Uterus (tissue), 2 donors: Measurements from ENCODE around the gene STIP1.

Experiments
- POLR2A ChIP-seq, 2 donors: fragments of 450-650 bp; IDR thresholded peaks; one replicate each; pipeline ENCODE4 v1.6.1; 2016; ENCODE audit warnings: antibody characterized with exemption in 2 of 2, mild to moderate bottlenecking in 1 of 2, moderate library complexity in 1 of 2
- TF ChIP-seq, protein P1 (sequence below), 4 experiments: fragments of 200-600 bp in 2 of 4; fragments of 450-650 bp in 2 of 4; sonication (generic) in 2 of 4; IDR thresholded peaks; one replicate each; pipeline ENCODE4 v1.5.1; 2016 to 2019; ENCODE audit warnings: antibody characterized with exemption in 4 of 4, mild to moderate bottlenecking in 2 of 4, moderate library complexity in 1 of 4

DNA sequence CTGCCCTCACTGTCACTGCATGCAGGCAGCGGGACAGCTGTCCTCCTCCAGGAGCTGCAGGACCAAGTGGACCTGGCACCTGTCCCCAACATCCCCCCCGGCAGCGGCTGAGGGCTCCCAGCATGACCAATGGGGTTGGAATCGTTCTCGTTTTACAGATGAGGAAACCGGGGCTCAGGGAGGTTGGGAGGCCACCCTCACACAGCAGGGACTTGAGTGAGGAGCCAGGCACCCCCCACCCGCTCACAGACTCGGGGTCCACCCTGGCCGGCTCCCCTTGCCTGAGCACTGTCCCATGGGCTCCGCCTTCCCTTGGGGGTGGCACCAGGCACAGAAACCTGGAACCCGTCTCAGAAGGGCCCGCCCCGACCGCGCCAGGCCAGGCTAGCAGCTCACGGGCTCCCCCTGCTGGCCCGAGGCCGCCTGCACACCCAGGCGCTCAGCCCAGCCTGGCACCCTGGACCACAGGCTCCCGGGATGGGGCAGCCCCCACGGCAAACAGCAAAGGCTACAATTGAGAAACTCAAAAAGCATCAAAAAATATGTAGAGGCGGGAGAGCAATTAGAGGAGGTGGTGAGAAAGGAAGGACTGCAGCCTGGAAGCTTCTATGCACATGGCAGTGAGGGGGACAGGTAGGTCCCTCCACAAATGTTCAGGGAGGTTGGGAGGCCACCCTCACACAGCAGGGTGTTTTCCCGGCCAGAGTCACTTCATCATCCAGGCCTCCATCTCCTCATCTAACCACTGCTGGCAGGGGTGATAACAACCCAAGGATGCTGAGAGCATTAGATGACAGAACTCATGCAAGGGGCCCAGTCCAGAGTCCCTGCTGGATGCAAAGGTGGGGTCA is 32.9 kb upstream of the STIP1 start:
- TF ChIP-seq, protein P1, sequence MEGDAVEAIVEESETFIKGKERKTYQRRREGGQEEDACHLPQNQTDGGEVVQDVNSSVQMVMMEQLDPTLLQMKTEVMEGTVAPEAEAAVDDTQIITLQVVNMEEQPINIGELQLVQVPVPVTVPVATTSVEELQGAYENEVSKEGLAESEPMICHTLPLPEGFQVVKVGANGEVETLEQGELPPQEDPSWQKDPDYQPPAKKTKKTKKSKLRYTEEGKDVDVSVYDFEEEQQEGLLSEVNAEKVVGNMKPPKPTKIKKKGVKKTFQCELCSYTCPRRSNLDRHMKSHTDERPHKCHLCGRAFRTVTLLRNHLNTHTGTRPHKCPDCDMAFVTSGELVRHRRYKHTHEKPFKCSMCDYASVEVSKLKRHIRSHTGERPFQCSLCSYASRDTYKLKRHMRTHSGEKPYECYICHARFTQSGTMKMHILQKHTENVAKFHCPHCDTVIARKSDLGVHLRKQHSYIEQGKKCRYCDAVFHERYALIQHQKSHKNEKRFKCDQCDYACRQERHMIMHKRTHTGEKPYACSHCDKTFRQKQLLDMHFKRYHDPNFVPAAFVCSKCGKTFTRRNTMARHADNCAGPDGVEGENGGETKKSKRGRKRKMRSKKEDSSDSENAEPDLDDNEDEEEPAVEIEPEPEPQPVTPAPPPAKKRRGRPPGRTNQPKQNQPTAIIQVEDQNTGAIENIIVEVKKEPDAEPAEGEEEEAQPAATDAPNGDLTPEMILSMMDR (IDR thresholded peaks at IDR 0.05) = peak; percentile 96 to 99 (median 98)
- peak in 1 of 2 donors; percentile 18 for TF ChIP-seq POLR2A (IDR thresholded peaks at IDR 0.05)
